Osteocyte (in vitro differentiated cells): ENCODE measurements around the gene ARHGAP6. TPM values are rescaled to one million over a fixed set of nuclear protein-coding genes. Genes with fewer than 3 reads are reported as not detected.

Experiments
- DNase-seq: peaks from one replicate; pipeline ENCODE4 v3.0.0; 2021; ENCODE audit warnings: mixed read lengths; ENCODE audit not compliant: unreplicated experiment; ENCODE audit errors: extremely low spot score
- H3K27ac Mint-ChIP-seq: one replicate; pipeline ENCODE4 v1.8.0; 2021; ENCODE audit warnings: mild to moderate bottlenecking, mixed read lengths; ENCODE audit not compliant: unreplicated experiment
- H3K27me3 Mint-ChIP-seq: one replicate; pipeline ENCODE4 v1.8.0; 2021; ENCODE audit warnings: mixed read lengths; ENCODE audit not compliant: unreplicated experiment
- H3K36me3 Mint-ChIP-seq: one replicate; pipeline ENCODE4 v1.8.0; 2021; ENCODE audit warnings: mixed read lengths; ENCODE audit not compliant: unreplicated experiment
- H3K4me1 Mint-ChIP-seq: one replicate; pipeline ENCODE4 v1.8.0; 2021; ENCODE audit warnings: mixed read lengths; ENCODE audit not compliant: unreplicated experiment
- H3K4me3 Mint-ChIP-seq: one replicate; pipeline ENCODE4 v1.8.0; 2021; ENCODE audit warnings: mild to moderate bottlenecking, moderate library complexity, mixed read lengths; ENCODE audit not compliant: unreplicated experiment
- H3K9me3 Mint-ChIP-seq: one replicate; pipeline ENCODE4 v1.8.0; 2021; ENCODE audit warnings: mixed read lengths; ENCODE audit not compliant: unreplicated experiment
- CTCF ChIP-seq: fragments of 200-600 bp; sonication (generic); IDR thresholded peaks from 2 replicates; pipeline ENCODE4 v1.5.0; 2021; ENCODE audit warnings: antibody characterized with exemption, mild to moderate bottlenecking, moderate library complexity
- total RNA-seq: library from RNA; stranded (reverse); gene quantifications from 2 replicates; pipeline ENCODE4 v1.2.1, GENCODE V29; 2021

The ARHGAP6 gene
- total RNA-seq, 1 donor from 2014 or later = 3.5 TPM

- no peak for TF ChIP-seq CTCF
- H3K4me1 Mint-ChIP-seq = no peaks in the 10 kb centered on the region
- no peaks in the 10 kb centered on the region for H3K27me3 Mint-ChIP-seq
- H3K36me3 Mint-ChIP-seq = no peaks in the 10 kb centered on the region
- no peak overlapping the region for H3K27ac Mint-ChIP-seq
- no peak overlapping the region for H3K4me3 Mint-ChIP-seq
- no peak for DNase-seq
- no peaks in the 10 kb centered on the region for H3K9me3 Mint-ChIP-seq
These were observed 527.0 kb downstream of the ARHGAP6 start for GRCh38 chrX:11138498-11139390.

- no peak for DNase-seq
- Mint-ChIP-seq H3K36me3 (no peaks in the 10 kb centered on the region), H3K9me3 (no peaks in the 10 kb centered on the region), H3K4me1 (no peaks in the 10 kb centered on the region), H3K4me3 (no peak overlapping the region), H3K27me3 (no peaks in the 10 kb centered on the region), H3K27ac (no peak overlapping the region)
- TF ChIP-seq CTCF = peak; percentile 70
These were observed 528.1 kb downstream of the ARHGAP6 start for GRCh38 chrX:11137543-11138139.

- TF ChIP-seq CTCF = no peak
- Mint-ChIP-seq H3K9me3 (no peaks in the 10 kb centered on the region), H3K27me3 (no peaks in the 10 kb centered on the region), H3K36me3 (no peaks in the 10 kb centered on the region), H3K27ac (no peak overlapping the region), H3K4me1 (no peaks in the 10 kb centered on the region), H3K4me3 (no peak overlapping the region)
- no peak for DNase-seq
These were observed 530.0 kb downstream of the ARHGAP6 start for GRCh38 chrX:11135564-11136185.

- Mint-ChIP-seq H3K4me1 (peaks cover 10% of the 10 kb centered on the region), H3K9me3 (peaks cover 4% of the 10 kb centered on the region), H3K27me3 (no peaks in the 10 kb centered on the region), H3K36me3 (no peaks in the 10 kb centered on the region), H3K4me3 (no peak overlapping the region), H3K27ac (no peak overlapping the region)
- DNase-seq = no peak
- no peak for TF ChIP-seq CTCF
These were observed 534.6 kb downstream of the ARHGAP6 start for GRCh38 chrX:11131146-11131545.

- H3K27ac Mint-ChIP-seq = no peak overlapping the region
- DNase-seq = no peak
- no peak for TF ChIP-seq CTCF
- H3K36me3 Mint-ChIP-seq = no peaks in the 10 kb centered on the region
- H3K4me3 Mint-ChIP-seq = no peak overlapping the region
- H3K27me3 Mint-ChIP-seq = no peaks in the 10 kb centered on the region
- H3K4me1 Mint-ChIP-seq = peaks cover 10% of the 10 kb centered on the region
- H3K9me3 Mint-ChIP-seq = peaks cover 4% of the 10 kb centered on the region
These were observed 535.6 kb downstream of the ARHGAP6 start for GRCh38 chrX:11130136-11130535.
